ACHN (cell line): ENCODE measurements around the gene STK38.

Source experiments
- DNase-seq: peaks from one replicate; pipeline ENCODE4 v3.0.0-alpha.2; 2015
- in situ Hi-C: cut with HindIII; loops from 2 replicates; pipeline ENCODE4 v1.10.0; 2017; ENCODE audit warnings: low sequenced_read_pairs, low pct_ligation_motif_present, low pct_unique_long_range_greater_than_20kb

The STK38 gene

GRCh38 chr6:36536873-36537547 lies 10.3 kb downstream of the STK38 start:
- DNase-seq, result no peak
- in situ Hi-C loops, result no loop called here

GRCh38 chr6:36533321-36533720 lies 14.0 kb downstream of the STK38 start:
- DNase-seq, result no peak
- in situ Hi-C loops, result no loop called here

GRCh38 chr6:36526066-36526465 lies 21.2 kb downstream of the STK38 start:
- DNase-seq, result no peak
- in situ Hi-C loops, result no loop called here

- in situ Hi-C loops, result no loop called here
- DNase-seq, result no peak
These were observed 21.9 kb downstream of the STK38 start for GRCh38 chr6:36525346-36525745.

- in situ Hi-C loops, result no loop called here
- DNase-seq, result no peak
These were observed 22.4 kb downstream of the STK38 start for GRCh38 chr6:36524871-36525270.

- in situ Hi-C loops, result no loop called here
These were observed 23.3 kb downstream of the STK38 start for GRCh38 chr6:36523936-36524499.

GRCh38 chr6:36523451-36523850 lies 23.8 kb downstream of the STK38 start:
- in situ Hi-C loops, result no loop called here
- DNase-seq, result no peak

More at GRCh38 chr6:36523936-36524499, 23.3 kb downstream of the STK38 start:
- DNase-seq, result no peak

- no peak for DNase-seq
- in situ Hi-C loops, result no loop called here
These were observed 27.9 kb downstream of the STK38 start for GRCh38 chr6:36519352-36519751.

GRCh38 chr6:36517408-36517807 lies 29.9 kb downstream of the STK38 start:
- in situ Hi-C loops, result no loop called here
- no peak for DNase-seq

GRCh38 chr6:36516988-36517387 lies 30.3 kb downstream of the STK38 start:
- DNase-seq, result no peak
- in situ Hi-C loops, result no loop called here

- in situ Hi-C loops, result no loop called here
- DNase-seq, result no peak
These were observed 30.7 kb downstream of the STK38 start for GRCh38 chr6:36516559-36516958.

GRCh38 chr6:36515844-36516243 lies 31.4 kb downstream of the STK38 start:
- no peak for DNase-seq
- in situ Hi-C loops, result no loop called here

GRCh38 chr6:36514554-36515456 lies 32.5 kb downstream of the STK38 start:
- in situ Hi-C loops, result no loop called here
- DNase-seq, result no peak

GRCh38 chr6:36510365-36510764 lies 36.9 kb downstream of the STK38 start:
- no peak for DNase-seq

GRCh38 chr6:36508532-36508931 lies 38.7 kb downstream of the STK38 start:
- in situ Hi-C loops, result no loop called here
- no peak for DNase-seq

More at GRCh38 chr6:36510365-36510764, 36.9 kb downstream of the STK38 start:
- in situ Hi-C loops, result no loop called here

GRCh38 chr6:36506611-36507010 lies 40.7 kb downstream of the STK38 start:
- no peak for DNase-seq
- in situ Hi-C loops, result no loop called here

GRCh38 chr6:36505744-36506534 lies 41.3 kb downstream of the STK38 start:
- no peak for DNase-seq
- in situ Hi-C loops, result no loop called here

- DNase-seq, result no peak
- in situ Hi-C loops, result no loop called here
These were observed 42.3 kb downstream of the STK38 start for GRCh38 chr6:36504982-36505381.

GRCh38 chr6:36504181-36504580 lies 43.1 kb downstream of the STK38 start:
- in situ Hi-C loops, result no loop called here
- no peak for DNase-seq
